HG03060 (cell line): ENCODE data around the gene PGGHG.

Experiments used
- ATAC-seq: cut with Tn5 transposase; IDR thresholded peaks from one replicate; pipeline ENCODE4 v1.9.1; 2021; ENCODE audit warnings: low read depth, moderate number of reproducible peaks; ENCODE audit not compliant: unreplicated experiment

The PGGHG gene

DNA sequence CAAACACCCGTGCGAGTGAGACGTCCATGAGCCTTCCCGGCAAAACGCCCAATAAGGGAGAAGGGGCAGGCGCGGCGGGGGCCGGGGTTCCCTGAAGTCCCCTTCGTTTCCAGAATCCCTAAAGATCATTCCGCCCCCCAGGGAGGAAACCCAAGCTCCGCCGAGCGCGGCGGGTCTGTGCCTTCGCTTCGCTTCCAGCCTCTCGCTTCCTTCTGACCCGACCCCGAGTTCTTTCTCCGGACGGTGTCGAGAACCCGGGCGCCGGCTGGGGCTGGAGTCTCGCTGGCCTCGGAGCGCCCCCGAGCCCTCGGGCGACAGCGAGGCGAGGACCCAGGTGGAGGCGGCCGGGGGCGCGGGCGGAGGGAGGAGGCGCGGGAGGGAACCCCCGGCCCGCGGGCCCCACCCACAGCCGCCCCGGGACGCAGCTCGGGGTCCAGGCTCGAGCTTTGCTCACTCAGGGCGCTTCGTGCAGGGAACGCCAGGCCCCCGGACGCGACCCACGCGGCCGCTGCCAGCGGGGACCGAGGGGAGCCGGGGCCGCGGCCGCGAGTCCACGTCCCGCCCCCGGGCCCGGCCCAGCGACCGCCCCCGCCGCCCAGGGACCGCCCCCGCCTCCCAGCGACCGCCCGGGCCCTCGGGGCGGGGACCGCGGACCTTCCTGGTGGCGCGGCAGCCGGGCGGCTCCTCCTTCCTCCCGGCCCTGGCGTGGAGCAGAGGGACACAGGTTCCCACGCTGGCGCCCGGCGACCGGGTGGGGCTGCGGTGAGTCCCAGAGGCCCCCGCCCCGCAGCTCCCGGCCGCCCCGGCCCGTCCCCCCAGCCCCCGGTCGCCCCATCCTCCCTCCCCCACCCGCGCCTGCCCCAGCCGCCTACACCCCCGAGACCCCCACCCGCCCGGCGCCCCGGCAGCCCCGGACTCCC is at the start of gene PGGHG:
Gene PGGHG (plus strand): TSS at position 649 of the 920 bp plus-strand sequence. CDS start 691 bp downstream, outside the sequence.
- no peak for ATAC-seq

DNA sequence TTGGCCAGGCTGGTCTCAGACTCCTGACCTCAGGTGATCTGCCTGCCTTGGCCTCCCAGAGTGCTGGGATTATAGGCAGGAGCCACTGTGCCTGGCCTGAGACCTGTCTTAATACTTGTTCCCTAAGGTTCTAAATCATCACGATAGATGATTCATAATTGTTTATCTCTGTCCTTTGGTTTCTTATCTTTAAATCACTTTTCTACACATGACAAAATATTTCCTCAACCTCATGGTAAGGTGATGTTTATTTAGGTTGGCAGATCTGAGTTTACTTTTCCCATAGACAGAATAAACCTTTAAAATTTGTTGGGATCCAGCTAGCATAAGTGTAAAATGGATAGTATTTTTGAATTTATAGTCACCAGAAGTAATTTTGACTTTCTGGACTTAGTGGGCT is 48.6 kb upstream of the PGGHG start:
- ATAC-seq: no peak

DNA sequence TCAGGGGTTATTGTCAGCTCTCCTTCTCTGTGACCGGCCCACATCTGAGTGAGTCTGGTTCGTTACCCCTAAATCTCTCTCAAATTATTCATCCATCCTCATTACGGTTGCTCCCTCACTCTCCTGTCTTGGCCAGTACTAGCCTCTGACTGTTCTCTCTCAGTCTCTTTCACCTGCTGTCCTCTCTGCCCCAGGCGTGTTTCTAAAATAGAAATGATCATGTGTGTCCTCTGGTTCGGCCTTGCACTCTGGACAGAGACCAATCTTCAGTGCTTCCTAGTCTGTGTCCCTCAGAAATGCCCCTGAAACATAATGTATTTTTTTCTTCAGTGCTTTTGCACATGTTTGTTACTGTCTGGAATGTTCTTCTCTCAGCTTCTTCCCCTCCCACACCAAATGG is 47.3 kb upstream of the PGGHG start:
- ATAC-seq: no peak

DNA sequence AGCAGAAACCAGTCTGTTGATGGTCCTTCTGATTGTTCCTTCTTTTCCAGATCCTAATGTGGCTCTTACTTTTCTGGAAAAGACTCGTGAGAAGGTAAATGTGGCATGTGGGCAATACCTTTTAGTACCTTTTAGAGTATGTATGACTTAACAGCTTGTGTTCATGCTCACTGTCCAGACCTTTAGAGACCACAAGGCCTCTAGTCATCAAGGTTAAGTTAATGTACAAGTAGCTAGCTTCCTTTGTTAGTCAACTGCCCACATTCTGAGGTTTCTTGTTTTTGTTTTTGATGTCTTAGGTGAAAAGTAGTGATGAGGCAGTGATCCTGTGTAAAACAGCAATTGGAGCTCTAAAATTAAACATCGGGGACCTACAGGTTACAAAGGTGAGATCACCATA is 44.5 kb upstream of the PGGHG start:
- ATAC-seq: no peak

DNA sequence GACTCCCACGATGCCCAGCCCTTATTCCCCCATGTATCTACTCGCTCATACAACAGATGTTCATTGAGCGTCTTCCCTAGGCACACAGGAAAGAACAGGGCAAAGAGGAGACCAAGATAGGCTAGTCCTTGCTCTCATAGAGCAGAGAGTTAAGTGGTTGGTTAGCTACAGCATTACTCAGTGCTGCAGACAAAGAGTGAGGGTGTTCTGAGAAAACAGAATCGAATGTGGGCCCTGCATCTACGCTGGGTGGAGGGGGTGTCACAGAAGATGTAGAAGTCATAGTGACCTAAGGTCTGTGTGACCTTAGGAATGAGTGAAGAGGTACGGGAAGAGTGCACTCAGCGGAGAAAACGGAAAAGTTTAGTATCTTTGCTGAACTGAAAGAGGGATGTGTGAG is 39.9 kb upstream of the PGGHG start:
- no peak for ATAC-seq

DNA sequence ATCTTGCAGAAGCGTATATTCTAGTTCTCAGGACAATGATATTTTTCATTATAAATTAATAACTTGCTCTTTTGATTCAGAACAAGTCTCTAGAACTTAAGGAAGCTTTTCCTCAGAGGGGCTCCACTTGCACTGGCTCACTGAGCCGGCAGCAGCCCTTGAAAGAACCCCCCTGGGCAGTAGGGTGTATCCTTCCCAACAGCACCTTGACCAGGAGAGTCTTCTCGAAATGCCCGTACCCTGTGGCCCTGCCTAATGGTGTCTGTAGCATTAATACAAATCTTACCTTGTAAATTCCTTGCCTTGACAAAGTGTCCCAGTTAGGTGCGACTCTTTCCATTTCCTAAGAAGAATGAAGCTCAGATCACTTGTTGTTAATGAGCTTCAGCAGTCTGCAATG is 38.7 kb upstream of the PGGHG start:
- ATAC-seq: no peak

DNA sequence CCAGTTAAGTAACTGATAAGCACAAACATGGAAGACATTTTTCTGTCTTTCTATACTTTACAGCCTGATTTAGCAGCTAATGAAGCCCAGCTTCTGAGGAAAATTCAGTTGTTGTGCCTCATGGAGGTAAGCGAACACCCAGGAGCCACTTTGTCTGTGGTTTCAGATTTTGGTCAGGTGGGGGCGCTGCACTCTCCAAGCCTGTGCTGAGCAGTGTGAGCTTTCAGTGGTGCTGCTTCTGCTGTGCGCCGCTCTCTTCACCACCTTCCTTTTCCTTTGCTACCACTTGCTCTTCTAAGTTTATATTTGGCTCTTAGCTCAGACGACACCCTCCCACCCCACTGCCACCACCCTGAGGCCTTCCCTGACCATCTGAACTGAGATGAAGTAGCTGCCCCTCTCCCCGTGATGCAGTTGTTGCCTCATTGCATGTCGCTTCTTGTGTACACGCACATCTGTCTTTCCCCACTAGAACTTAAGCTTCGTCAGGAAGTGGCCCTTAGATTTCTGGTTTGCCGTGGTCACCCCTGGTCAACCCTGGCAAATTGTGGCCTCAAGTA is 38.1 kb upstream of the PGGHG start:
- no peak for ATAC-seq

DNA sequence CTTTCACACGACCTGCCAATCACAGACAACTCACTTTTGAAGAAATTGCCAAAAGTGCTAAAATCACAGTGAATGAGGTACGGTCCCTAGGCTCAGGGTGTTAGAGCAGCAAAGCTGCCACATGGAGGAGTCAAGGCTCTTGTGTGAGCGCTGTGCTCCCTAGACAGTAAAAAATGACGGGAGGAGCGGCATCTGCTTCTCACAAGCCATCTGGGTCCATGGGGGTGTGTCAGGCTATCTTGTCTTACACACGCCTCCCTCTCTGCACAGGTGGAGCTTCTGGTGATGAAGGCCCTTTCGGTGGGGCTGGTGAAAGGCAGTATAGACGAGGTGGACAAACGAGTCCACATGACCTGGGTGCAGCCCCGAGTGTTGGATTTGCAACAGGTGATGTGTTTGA is 37.4 kb upstream of the PGGHG start:
- no peak for ATAC-seq

DNA sequence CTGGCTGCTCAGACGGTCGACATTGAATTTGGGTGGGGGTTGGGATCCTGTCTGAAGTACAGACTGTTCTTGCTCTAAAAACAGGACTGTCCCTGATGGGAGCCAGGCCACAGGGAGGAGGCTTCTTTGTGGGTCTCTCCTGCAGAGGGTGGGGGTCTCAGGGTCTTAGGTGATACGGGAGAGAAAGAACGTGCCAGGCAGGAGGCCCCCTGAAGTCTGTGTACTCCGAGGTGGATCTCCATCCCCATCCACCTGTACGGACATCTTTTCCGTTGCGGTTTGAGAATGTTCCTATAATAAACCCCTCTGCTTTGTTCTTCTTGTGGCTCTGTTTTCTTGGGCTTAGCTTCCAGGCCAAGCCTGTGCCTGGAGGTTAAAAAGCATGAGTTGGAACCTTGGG is 36.3 kb upstream of the PGGHG start:
- no peak for ATAC-seq

DNA sequence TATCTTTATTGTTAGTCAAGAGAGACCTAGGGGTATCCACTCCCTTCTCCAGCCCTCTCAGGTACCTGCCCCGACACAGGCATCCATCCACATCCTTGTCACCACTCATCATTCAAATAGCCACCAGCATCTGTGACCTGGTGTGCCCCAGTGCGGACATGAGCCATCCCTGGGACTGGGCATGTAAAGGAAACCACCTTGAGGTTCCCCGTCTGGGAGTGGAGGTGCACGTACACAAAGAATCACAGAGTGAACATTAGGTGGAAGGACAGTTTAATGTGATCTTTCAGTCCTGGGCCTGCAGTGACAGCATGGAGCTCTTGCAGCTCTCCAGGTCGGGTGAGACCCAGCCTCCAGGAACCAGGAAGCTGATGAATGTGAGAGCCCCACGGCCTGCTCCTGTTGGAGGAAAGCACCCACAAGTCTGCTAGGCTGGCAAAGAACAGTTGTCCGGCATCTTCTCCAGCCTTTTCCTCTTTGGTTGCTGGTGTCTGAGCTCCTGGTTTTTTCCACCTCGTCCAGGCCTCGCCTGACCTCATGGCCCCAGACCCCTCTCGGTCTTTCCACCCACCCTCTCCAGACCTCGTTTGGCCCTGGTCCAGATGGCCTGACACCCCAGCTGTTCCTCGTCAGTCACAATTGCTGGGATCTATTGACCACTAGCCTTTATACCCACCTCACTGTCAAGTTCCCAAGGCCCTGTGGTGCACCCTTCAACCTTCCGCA is 35.6 kb upstream of the PGGHG start:
- no peak for ATAC-seq

DNA sequence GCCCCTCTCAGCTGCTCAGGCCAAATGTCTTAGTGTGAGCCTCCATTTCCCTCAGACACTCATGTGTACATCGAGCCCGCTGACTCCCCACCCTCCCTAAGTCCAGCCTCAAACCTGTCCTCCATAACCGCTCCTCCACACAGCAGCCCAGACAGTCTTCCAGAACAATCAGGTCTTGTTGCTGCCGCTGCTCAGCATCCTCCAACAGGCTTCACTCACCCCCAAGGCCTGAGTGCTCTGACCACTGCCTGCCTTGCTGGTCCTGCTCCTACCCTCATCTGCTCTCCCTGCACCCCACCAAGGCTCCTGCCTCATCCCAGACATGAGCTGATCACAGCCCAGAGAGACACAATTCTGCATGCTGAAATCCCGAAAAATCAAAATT is 35.0 kb upstream of the PGGHG start:
- no peak for ATAC-seq

DNA sequence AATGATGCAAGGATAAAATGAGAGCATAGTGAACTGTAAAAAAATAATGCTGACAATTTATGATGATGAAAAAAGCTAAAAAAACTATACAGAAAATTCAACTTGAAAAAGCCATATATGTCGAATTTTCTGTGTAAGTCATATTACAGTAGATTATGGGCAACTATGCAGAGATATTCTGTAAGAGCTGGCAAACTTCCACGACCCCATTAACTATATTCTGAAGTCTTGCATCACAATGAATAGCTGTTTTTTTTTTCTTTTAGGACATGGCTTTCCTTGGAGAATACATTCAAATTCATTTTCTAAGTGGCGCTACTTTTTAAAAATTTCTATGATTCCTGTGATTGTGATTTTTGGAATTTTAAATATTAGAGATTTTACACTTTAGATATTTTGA is 33.8 kb upstream of the PGGHG start:
- ATAC-seq: no peak

DNA sequence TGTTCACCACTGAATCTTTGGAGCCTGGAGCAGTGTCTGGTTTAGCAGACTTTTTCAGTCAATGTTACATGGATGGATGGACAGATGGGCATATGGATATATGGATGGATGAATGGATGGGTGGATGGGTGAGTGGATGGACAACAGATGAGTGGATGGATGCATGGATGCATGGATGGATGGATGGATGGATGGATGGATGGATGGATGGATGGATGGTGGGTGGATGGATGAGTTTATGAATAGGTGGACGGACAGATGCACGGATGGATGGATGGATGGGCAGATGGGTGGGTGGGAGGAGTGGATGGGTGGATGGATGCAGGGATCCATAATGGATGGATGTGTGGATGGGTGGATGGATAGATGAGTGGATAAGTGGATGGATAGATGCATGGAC is 33.1 kb upstream of the PGGHG start:
- ATAC-seq: no peak

DNA sequence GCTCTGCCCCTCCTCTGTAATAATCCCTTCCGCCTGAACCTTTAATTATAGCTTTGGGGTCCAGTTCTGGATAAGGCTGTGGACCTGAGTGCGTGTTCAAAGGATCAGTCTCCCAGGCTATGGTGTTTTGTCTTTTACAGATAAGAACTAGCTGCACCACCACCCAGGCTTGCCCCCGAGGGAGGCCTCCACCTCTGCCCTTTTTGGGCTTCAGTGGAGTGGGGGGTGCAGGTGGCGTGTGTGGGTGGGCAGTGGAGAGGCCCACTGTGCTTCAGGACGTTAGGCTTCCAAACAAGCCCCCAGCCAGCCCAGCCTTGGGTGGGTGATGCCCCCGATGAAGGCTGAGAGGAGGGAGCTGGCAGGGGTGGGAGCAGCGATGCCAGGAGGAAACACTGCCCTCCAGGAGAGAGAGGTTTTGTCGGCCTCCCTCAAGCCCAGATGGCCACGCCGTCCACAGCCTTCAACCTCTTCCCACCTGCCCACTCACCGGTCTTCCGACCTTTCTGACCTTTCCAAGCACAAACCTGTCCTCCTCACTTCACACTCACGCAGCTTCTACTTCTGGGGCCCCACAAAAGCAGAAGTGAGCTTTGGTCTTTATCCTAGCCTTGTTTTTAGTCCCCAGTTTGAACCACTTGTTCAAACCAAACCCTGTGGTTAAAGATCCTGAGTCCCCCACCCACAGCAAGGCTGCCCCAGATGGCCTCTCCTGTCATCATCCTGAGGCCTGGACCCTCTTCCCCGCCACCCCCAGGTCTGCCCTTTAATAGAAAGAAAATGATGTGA is 31.8 kb upstream of the PGGHG start:
- no peak for ATAC-seq

DNA sequence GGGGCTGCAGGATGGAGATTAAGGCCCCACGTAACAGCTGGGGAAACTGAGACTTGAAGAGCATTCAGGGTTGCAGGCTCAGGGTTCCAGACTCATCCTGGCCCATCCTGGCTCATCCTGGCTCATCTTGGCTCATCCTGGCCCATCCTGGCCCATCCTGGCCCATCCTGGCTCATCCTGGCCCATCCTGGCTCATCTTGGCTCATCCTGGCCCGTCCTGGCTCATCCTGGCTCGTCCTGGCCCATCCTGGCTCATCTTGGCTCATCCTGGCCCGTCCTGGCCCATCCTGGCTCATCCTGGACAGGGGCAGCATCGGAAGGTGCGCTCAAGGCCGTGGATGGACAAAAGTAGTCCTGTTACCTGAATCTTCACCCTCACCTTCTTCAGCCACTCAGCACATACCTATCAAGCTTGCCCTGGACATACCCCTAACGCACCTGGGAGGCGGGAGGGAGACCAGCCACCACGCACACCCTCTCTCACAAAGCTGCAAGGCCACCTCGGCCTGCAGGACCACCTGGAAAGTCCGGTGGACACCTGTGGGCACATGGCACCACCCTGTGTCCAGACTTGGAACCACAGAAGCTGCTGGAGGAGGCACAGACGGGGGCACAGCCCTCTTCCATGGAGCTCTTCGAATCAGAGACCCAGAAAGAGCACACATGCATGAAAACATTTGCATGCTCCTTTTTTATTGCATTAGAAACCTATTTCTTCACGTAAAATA is 31.0 kb upstream of the PGGHG start:
- ATAC-seq: no peak

DNA sequence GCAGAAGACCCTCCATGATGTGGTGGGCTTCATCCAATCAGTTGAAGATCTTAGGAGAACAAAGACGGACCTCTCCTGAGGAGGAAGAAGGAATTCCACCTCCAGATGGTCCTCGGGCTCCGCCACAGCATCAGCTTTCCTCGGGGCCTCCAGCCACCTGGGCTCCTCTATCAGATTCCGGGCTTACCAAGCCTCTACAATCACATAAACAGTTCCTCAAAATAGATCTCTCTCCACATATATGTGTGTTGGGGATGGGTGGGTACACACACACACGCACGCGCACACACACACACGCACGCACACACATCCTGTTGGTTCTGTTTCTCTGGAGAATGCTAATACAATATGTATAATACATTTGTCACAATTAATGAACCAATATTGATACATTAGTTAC is 29.5 kb upstream of the PGGHG start:
- no peak for ATAC-seq

DNA sequence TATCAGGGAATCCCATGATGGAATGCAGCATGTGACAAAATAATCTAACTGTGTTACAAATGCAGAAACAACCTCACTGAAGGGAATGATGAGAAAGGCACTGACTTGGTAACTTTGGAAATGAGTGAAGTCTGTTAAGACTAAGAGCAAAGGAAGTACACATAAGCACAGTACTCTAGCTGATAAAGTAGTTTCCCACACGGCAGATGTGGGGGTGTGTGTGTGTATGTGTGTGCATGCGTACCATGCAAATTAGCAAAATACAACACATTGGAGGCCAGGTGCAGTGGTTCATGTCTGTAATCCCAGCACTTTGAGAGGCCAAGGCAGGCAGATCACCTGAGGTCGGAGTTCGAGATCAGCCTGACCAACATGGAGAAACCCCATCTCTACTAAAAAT is 27.3 kb upstream of the PGGHG start:
- ATAC-seq: no peak

DNA sequence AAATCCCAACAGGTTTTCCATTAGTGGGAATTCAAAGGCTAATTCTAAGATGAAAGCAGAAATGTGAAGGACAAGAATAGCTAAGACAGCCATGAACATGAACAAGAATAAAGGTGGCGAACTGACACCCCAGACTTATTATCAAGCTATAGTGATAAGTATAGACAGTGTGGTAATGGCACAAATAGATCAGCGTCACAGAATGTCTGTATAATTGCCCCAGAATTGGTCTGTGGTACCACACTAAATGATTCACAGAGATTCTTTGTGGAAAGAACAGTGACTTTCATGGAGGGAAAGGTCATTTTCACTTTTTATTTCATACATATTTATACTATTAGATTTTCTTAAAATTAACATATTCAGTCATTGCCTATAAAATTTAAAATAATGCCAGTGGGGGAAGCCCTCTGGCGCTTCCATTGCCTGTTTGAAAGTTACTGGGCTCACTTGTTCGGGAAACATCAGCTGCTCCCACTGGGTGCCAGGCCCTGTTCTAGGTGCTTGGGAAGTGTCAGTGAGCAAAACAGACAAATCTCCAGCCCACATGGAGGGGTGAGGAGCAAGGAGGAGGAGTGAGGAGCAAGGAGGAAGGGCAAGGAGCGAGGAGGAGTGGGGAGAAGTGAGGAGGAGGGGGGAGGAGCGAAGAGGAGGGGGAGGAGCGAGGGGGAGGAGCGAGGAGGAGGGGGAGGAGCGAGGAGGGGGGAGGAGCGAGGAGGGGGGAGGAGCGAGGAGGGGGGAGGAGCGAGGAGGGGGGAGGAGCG is 22.1 kb upstream of the PGGHG start:
- ATAC-seq: no peak

DNA sequence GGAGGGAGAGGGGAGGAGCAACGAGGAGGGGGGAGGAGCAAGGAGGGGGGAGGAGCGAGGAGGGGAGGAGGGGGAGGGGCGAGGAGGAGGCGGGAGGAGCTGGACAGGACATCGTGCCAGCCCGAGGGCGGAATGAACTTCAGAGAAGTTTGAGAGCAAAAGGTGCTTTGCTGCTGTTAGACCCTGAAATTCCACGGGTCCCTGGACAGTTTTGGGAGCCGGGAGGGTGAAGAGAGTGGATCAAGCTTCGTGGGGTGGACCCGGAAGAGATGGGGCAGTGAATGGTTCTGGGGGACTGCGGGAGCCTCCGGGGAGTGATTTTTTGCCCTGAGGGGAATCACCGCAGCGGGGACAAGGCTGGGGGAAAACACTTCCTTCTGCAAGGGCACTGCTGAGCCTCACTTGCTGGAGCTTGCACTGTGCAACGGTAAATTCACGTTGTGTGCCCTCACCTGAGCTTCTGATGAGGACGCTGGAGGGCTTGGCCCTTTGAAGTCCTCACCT is 21.4 kb upstream of the PGGHG start:
- no peak for ATAC-seq
